Fibroblast of villous mesenchyme (primary cell): ENCODE results near the gene MKNK1. TPM values are rescaled to one million over a fixed set of nuclear protein-coding genes. Genes with fewer than 3 reads are reported as not detected.

Experiments
- DNase-seq: peaks from one replicate; pipeline ENCODE4 v3.0.0-alpha.2; 2010; ENCODE audit warnings: low read depth
- H3K4me3 ChIP-seq: 2 replicates; pipeline ENCODE4 v1.5.1; 2011; ENCODE audit warnings: low read depth, mild to moderate bottlenecking, low read length
- total RNA-seq: library from RNA; depleted of rRNA; stranded (reverse); fragments of >200 nt; gene quantifications from 2 replicates; pipeline ENCODE4 v1.2.3, GENCODE V29; 2012
- TF ChIP-seq, protein P1 (sequence below): IDR thresholded peaks from 2 replicates; pipeline ENCODE4 v1.5.1; 2012; ENCODE audit warnings: low read depth, mild to moderate bottlenecking, low read length; ENCODE audit not compliant: insufficient read depth

The MKNK1 gene
- total RNA-seq, 1 donor: 14.7 TPM

DNA sequence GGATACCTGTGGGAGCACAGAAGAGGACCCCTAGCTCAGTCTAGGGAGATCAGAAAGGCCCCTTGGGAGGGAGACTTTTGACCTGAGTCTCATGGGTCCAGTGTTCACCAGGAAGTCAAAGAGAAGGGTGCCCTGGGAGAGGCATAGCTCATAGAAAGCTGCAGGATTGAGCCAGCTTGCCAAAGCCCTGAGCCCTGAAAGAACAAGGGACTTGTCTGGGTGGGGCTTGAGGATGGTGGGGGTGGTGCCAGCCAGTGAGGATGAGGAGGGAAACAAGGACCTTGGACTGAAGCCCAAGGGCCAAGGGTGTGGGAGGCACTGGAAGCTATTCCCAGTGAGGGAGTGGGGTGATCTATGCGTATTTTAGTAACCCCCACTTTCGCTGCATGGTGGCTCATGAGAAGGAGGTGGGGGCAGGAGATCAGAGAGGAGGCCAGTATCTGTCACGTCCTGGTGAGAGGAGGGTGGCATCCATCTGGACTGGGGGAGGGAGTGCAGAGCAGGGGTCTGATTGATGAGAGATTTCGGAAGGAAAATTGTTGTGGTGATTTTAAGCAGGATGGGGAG lies 86.1 kb downstream of the MKNK1 start:
- H3K4me3 ChIP-seq: no peak overlapping the region
- TF ChIP-seq, protein P1, sequence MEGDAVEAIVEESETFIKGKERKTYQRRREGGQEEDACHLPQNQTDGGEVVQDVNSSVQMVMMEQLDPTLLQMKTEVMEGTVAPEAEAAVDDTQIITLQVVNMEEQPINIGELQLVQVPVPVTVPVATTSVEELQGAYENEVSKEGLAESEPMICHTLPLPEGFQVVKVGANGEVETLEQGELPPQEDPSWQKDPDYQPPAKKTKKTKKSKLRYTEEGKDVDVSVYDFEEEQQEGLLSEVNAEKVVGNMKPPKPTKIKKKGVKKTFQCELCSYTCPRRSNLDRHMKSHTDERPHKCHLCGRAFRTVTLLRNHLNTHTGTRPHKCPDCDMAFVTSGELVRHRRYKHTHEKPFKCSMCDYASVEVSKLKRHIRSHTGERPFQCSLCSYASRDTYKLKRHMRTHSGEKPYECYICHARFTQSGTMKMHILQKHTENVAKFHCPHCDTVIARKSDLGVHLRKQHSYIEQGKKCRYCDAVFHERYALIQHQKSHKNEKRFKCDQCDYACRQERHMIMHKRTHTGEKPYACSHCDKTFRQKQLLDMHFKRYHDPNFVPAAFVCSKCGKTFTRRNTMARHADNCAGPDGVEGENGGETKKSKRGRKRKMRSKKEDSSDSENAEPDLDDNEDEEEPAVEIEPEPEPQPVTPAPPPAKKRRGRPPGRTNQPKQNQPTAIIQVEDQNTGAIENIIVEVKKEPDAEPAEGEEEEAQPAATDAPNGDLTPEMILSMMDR: no peak
- DNase-seq: no peak

DNA sequence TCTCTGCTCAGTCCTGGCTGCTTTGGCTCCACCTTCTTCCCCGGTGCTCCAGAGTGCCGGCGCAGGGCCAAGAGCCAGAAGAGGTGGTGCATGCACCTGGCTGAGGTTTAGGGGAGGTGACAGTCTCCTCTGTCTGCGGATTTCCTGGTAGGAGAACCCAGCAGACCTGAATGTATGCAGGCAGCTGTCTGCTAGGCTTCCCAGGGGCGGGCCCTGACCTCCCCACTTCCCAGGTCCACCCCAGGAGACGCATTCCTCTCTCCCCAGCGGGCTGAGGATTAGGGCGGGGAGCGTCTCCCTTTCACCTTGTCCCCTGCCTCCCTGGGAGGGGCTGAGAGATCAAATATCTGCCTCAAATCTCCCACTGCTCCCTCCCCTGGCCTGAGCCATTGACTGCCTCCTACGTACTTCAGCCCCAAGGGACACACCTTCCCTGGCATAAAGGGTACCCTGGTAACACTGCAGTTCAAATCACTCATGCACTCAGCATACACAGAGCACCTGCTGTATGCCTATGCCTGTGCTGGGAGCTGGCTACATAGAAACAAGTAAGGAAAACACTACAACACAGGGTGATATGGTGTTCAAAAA lies 87.0 kb downstream of the MKNK1 start:
- TF ChIP-seq, protein P1: no peak
- H3K4me3 ChIP-seq: no peak overlapping the region
- no peak for DNase-seq

DNA sequence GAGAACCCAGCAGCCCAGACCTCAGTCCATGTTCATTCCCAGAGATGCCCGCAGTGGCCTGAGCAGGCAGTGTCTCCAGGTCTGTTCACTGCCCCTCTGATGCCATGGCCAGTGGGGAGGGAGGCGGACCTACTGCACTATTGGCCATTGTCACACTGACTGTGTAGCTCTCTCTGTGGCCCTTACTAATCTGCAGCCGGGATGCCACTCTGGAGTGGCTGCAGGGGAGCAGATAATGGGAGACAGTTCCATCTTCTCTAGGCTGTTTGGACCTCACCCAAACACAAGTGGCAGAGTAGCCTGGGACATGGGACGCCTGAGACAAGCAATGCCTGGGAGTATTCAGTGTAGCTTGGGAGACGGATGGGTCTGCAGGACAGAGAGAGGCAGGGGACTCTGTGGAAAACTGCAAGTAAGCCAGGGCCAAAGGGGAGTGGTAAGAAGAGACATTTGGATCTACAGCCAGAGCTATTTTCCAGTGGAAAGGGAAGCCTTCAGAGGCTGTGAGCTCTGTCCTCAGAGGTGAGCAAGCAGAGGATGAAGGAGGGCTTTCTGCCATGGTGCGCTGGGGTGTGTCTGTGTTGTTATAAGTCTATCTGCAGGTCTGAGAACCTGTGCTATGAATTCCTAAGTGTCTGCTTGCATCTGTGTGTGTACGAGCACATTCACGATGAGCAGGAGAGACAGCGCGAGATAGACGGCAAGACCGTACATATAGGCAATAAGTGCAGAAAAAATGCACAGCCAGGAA lies 87.7 kb downstream of the MKNK1 start:
- no peak overlapping the region for H3K4me3 ChIP-seq
- no peak for DNase-seq
- TF ChIP-seq, protein P1: no peak

DNA sequence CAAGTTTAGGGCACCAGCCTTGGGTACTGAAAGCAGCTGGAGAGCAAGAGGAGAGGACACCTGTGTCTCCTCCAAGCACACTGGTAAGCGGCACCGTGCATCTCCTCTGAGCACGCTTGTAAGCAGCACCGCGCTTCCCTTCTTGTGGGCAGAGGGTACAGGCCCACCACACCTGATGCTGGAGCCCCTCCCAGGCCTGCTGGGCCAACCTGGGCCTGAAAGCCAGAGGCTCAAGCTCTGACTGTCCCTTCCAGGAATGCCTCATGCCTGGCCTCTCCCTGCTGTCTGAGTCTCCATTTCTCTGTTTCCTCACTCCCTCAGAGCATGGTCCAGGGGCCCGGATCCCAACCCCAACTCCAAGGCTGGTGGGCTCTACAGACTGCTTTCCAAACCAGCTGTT lies 88.5 kb downstream of the MKNK1 start:
- TF ChIP-seq, protein P1: no peak
- DNase-seq: no peak
- H3K4me3 ChIP-seq: no peak overlapping the region

DNA sequence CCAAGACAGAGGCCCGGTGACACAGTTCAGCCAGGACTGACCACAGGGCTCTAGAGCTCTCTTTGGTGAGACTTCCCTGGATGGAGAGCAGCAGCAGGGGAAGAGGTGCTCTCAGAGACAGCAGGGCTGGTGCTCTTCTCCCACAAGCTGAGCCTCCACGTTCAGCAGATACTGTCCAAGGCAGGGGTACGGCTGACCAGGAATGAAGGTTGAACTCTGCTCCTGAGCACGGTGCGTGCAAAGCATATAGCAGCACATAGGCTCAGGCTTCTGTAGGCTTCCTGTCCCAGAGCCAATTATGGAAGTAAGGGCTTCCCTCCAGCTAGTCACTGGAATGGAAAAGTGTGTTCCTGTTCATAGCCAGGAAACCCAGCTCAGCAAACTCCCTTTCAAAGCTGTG lies 90.5 kb downstream of the MKNK1 start:
- TF ChIP-seq, protein P1: no peak
- no peak overlapping the region for H3K4me3 ChIP-seq
- DNase-seq: no peak

DNA sequence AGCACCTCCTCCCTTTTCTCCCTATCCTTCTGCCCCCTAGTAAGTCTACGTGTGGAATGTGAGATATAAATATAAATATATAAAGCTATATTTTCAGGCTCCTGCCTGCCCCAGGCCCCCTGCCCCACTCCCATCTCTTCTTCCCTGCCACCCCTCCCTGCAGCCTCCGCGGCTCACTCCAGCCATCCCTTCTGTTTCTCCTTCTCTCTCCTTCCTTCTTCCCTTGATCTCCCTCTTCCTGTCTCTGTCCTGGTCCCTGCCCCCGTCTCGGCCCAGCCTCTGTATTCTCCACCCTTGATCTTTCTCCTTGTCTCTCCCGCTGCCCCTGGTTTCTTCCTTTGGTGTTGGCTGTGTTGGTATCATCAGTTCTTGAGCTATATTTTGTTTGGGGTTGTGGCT lies 91.3 kb downstream of the MKNK1 start:
- TF ChIP-seq, protein P1: no peak
- H3K4me3 ChIP-seq: no peak overlapping the region
- DNase-seq: no peak
